Keratinocyte (primary cell): ENCODE data around the gene HK2. TPM values are rescaled to one million over a fixed set of nuclear protein-coding genes. Genes with fewer than 3 reads are reported as not detected.

Source experiments
- DNase-seq: peaks from one replicate; pipeline ENCODE4 v3.0.0-alpha.2; 2011; ENCODE audit warnings: low read depth, missing footprints, low spot score
- FAIRE-seq: peaks from 2 replicates; lab custom pipeline; 2011; peaks lifted over from hg19 to GRCh38; lab: Jason Lieb, UNC
- H2AFZ ChIP-seq: 2 replicates; pipeline ENCODE4 v1.6.0; 2012; ENCODE audit warnings: low read length, control low read depth, inconsistent platforms; ENCODE audit not compliant: control insufficient read depth
- H3K27ac ChIP-seq: 2 replicates; pipeline ENCODE4 v1.5.1; 2011; ENCODE audit warnings: low read length; ENCODE audit not compliant: control insufficient read depth, insufficient read depth
- H3K27me3 ChIP-seq: 3 replicates; pipeline ENCODE4 v1.6.0; 2011; ENCODE audit warnings: low read length; ENCODE audit not compliant: control insufficient read depth, insufficient read depth; ENCODE audit errors: extremely low read depth
- H3K36me3 ChIP-seq, 2 experiments: 2 replicates in 1 of 2; 3 replicates in 1 of 2; pipeline ENCODE4 v1.5.1; 2011; ENCODE audit warnings: low read length in 2 of 2, mild to moderate bottlenecking in 1 of 2; ENCODE audit not compliant: control insufficient read depth in 2 of 2, insufficient read depth in 2 of 2; ENCODE audit errors: extremely low read depth in 1 of 2
- H3K4me1 ChIP-seq: 3 replicates; pipeline ENCODE4 v1.5.1; 2011; ENCODE audit warnings: low read length; ENCODE audit not compliant: control insufficient read depth, insufficient read depth; ENCODE audit errors: extremely low read depth
- H3K4me2 ChIP-seq: 3 replicates; pipeline ENCODE4 v1.6.0; 2011; ENCODE audit warnings: low read depth, low read length; ENCODE audit not compliant: control insufficient read depth, insufficient read depth; ENCODE audit errors: extremely low read depth
- H3K4me3 ChIP-seq, 3 experiments: fragments of 200-600 bp in 1 of 3; sonication (generic) in 1 of 3; 2 replicates in 2 of 3; 3 replicates in 1 of 3; pipeline ENCODE4 v1.5.1; 2011 to 2016; ENCODE audit warnings: low read length in 3 of 3, mild to moderate bottlenecking in 3 of 3, control low read depth in 2 of 3, inconsistent platforms in 1 of 3, low read depth in 1 of 3, mixed read lengths in 1 of 3, mixed run types in 1 of 3, moderate library complexity in 1 of 3; ENCODE audit not compliant: control insufficient read depth in 2 of 3, insufficient read depth in 2 of 3; ENCODE audit errors: extremely low read depth in 1 of 3
- H3K79me2 ChIP-seq: 2 replicates; pipeline ENCODE4 v1.6.0; 2012; ENCODE audit warnings: low read length; ENCODE audit not compliant: control insufficient read depth, insufficient read depth
- H3K9ac ChIP-seq: 3 replicates; pipeline ENCODE4 v1.6.0; 2011; ENCODE audit warnings: low read length; ENCODE audit not compliant: control insufficient read depth, insufficient read depth; ENCODE audit errors: extremely low read depth
- H3K9me1 ChIP-seq: 3 replicates; pipeline ENCODE4 v1.6.0; 2011; ENCODE audit warnings: low read length; ENCODE audit not compliant: control insufficient read depth, insufficient read depth; ENCODE audit errors: extremely low read depth
- H3K9me3 ChIP-seq: 2 replicates; pipeline ENCODE4 v1.5.1; 2012; ENCODE audit warnings: low read depth, low read length; ENCODE audit not compliant: control insufficient read depth
- H4K20me1 ChIP-seq: 3 replicates; pipeline ENCODE4 v1.6.0; 2011; ENCODE audit warnings: low read length; ENCODE audit not compliant: control insufficient read depth, insufficient read depth; ENCODE audit errors: extremely low read depth
- EZH2 ChIP-seq: IDR thresholded peaks from one replicate; pipeline ENCODE4 v1.6.1; 2012; ENCODE audit warnings: inconsistent platforms, mild to moderate bottlenecking, low read length, moderate library complexity
- dilution Hi-C: fragments of 300-500 bp; cut with MboI; formaldehyde crosslinking; loops from one replicate; pipeline ENCODE4 v1.7.0; 2020; ENCODE audit warnings: low sequenced_read_pairs; ENCODE audit not compliant: extremely low pct_ligation_motif_present
- polyA plus RNA-seq, 5 experiments: library from polyadenylated mRNA; depleted of rRNA in 3 of 5; stranded (reverse) in 3 of 5; stranded (forward) in 1 of 5; unstranded in 1 of 5; fragments of >200 nt; gene quantifications; 1 replicate in 1 of 5; 2 replicates in 3 of 5; 3 replicates in 1 of 5; pipeline versions ENCODE4 v1.2.1 to v1.2.3, GENCODE V29; 2011 to 2012; ENCODE audit warnings: missing spikeins in 2 of 5, low read depth in 1 of 5, low replicate concordance in 1 of 5
- TF ChIP-seq, protein P1 (sequence below), 3 experiments: IDR thresholded peaks in 1 of 3; conservative IDR thresholded peaks in 1 of 3; optimal IDR thresholded peaks in 1 of 3; 2 replicates in 2 of 3; 3 replicates in 1 of 3; pipeline versions ENCODE3 to v1.5.1; 2011; ENCODE audit warnings: low read length in 3 of 3, mild to moderate bottlenecking in 3 of 3, moderate library complexity in 2 of 3, control low read depth in 1 of 3, inconsistent platforms in 1 of 3; ENCODE audit not compliant: insufficient read depth in 2 of 3; ENCODE audit errors: extremely low read depth in 1 of 3

The HK2 gene
- polyA plus RNA-seq, 1 donor (not counting 4 experiments of a cell fraction or from before 2014, with no cell fraction given) = 27.1 TPM

DNA sequence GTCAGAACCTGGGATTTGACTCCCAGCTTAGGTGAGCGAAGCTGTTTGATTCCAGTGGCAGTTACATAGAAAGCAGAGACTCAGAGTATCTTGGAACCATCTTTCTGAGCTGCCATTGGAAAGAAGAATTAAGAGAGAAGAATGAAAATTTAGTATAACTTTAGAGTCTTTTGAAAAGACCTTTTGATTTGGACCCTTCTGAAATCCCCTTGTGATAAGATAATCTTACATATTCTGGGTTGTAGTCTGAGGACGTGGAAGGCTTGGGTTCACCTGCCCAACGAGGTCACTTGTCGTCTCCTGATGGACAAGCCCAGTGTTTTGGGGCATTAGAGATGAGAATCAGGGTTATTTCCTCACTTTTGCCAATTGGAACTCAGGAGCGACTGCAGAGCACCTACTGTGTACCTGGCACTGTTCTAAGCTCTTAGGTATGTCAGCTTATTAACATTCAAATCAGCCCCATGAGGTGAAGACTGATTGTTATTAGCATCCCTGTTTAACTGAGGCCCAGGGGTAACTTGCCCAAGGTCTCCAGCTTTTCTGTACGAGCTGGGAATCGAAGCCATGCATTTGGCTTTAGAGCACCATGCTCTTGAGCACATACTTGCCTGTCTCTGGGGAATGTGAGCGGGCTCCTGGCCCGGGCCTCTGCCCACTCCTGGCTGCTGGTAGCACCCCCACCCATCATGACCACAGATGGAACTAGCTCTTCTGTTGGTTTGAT, 2.9 kb downstream of the HK2 start:
- peak overlapping the region in 1 of 3 experiments; percentile 79 for H3K4me3 ChIP-seq

DNA sequence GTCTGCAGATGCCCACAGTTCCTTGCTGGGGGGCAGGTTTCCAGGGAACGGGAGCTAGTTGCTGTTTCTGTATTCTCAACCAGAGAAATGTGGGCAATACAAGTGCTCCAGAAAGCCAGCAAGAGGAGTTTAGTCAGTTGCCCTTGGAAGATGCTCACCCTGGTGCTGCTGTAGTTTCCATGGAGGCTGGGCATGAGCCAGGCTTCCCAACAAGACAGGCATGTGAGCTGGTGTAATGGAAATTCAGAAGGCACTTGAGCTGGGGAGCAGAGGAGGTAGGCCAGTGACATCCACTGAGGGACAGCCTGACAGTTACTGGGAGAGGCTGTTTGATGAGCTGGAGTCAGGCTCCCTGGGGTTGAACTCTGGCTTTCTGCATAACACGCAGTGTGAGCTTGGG, 7.7 kb downstream of the HK2 start:
- Histone ChIP-seq H4K20me1 (peaks cover 7% of the 10 kb centered on the region), H3K9ac (no peak overlapping the region), H3K9me3 (no peaks in the 10 kb centered on the region), H3K36me3 (peaks cover 1 to 14% of the 10 kb centered on the region in 2 experiments), H3K79me2 (peaks cover 75% of the 10 kb centered on the region), H2AFZ (no peak overlapping the region), H3K27ac (no peak overlapping the region), H3K9me1 (peaks cover 5% of the 10 kb centered on the region), H3K4me2 (no peak overlapping the region), H3K27me3 (no peaks in the 10 kb centered on the region), H3K4me1 (peaks cover 47% of the 10 kb centered on the region), H3K4me3 (no peak overlapping the region)
- dilution Hi-C loops = no loop called here
- TF ChIP-seq, protein P1, sequence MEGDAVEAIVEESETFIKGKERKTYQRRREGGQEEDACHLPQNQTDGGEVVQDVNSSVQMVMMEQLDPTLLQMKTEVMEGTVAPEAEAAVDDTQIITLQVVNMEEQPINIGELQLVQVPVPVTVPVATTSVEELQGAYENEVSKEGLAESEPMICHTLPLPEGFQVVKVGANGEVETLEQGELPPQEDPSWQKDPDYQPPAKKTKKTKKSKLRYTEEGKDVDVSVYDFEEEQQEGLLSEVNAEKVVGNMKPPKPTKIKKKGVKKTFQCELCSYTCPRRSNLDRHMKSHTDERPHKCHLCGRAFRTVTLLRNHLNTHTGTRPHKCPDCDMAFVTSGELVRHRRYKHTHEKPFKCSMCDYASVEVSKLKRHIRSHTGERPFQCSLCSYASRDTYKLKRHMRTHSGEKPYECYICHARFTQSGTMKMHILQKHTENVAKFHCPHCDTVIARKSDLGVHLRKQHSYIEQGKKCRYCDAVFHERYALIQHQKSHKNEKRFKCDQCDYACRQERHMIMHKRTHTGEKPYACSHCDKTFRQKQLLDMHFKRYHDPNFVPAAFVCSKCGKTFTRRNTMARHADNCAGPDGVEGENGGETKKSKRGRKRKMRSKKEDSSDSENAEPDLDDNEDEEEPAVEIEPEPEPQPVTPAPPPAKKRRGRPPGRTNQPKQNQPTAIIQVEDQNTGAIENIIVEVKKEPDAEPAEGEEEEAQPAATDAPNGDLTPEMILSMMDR (optimal IDR thresholded peaks at IDR 0.05 in 1 of 3, IDR thresholded peaks at IDR 0.05 in 1 of 3, conservative IDR thresholded peaks at IDR 0.05 in 1 of 3; ENCODE audit: extremely low read depth in 1 of 3, insufficient read depth in 2 of 3, low read length in 3 of 3) = no peak
- TF ChIP-seq EZH2 = no peak
- FAIRE-seq = no peak
- no peak for DNase-seq

More for the DNA sequence above, 2.9 kb downstream of the HK2 start:
- H3K27ac ChIP-seq = no peak overlapping the region
- H3K9ac ChIP-seq = no peak overlapping the region
- no peak for FAIRE-seq
- no peak overlapping the region for H2AFZ ChIP-seq
- DNase-seq = no peak
- peaks cover 1 to 7% of the 10 kb centered on the region in 2 experiments for H3K36me3 ChIP-seq
- H4K20me1 ChIP-seq = peaks cover 7% of the 10 kb centered on the region
- H3K9me1 ChIP-seq = no peaks in the 10 kb centered on the region
- dilution Hi-C loops = no loop called here
- no peaks in the 10 kb centered on the region for H3K9me3 ChIP-seq
- no peaks in the 10 kb centered on the region for H3K27me3 ChIP-seq
- H3K4me2 ChIP-seq = peak overlapping the region; percentile 85
- TF ChIP-seq, protein P1 (optimal IDR thresholded peaks at IDR 0.05 in 1 of 3, IDR thresholded peaks at IDR 0.05 in 1 of 3, conservative IDR thresholded peaks at IDR 0.05 in 1 of 3; ENCODE audit: extremely low read depth in 1 of 3, insufficient read depth in 2 of 3, low read length in 3 of 3) = no peak
- no peak for TF ChIP-seq EZH2
- H3K79me2 ChIP-seq = peaks cover 64% of the 10 kb centered on the region
- peaks cover 17% of the 10 kb centered on the region for H3K4me1 ChIP-seq
